Measurements from ENCODE around the gene TMEM119.

The TMEM119 gene

GRCh38 chr12:108615918-108616317, 18.0 kb upstream of the TMEM119 start:
- no peak for DNase-seq

DNA sequence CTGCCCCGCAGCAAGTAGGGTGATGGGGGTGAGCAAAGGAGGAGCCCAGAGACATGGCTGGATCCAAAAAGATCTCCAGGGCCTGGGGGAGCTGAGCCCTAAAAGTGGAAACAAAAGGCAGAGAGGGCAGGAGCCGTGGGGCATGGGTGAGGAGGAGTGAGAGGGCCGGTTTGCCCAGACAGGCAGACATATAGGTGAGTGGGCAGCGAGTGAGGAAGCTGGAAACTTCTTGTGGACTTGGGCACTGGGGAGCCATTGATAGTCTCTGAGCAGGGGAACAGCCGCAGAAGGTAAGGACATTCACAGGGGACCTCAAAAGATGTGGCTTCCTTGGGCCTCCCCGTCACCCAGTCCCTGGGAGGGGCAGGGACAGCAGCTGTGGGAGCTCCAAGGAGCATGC, 16.8 kb upstream of the TMEM119 start:
- no peak for DNase-seq

DNA sequence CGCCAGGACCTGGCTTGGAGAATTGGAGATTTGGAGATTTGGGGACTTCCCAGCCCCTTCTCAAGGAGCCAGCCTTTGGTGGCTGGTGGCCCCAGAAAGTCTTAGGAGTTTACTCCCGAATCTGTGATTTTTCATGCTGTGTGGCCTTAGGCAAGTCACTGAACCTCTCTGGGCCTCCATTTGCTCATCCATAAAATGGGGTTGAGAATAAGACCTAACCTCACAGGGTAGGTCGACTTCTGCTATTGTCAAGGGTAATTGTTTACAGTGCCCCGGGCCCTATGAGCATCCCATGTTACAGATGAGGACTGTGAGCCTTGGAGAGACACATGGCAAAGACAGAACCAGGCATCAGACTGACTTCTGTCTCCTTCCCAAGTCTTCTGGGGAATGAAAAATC, 16.2 kb upstream of the TMEM119 start:
- DNase-seq, result no peak

DNA sequence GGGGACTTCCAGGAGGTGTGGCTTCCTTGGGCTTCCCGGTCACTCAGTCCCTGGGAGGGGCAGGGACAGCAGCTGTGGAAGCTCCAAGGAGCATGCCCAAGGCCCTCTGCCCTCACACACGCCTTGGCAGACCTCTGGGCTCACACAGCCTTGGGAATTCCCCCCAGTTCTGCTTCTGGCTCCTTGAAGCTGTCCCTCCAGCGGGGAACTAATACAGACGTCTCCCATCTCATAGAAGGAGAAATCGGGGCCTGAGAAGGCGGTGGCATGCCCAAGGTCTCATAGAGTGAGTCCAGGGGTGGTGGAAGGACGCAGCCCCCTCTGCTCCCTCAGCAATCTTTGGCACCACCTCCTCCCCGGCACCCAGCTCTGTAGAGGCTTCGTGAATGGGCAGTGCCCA, 15.7 kb upstream of the TMEM119 start:
- no peak for DNase-seq

- no peak for DNase-seq
These were observed 15.0 kb upstream of the TMEM119 start for GRCh38 chr12:108612788-108613282.

- no peak for DNase-seq
These were observed 14.1 kb upstream of the TMEM119 start for GRCh38 chr12:108611884-108612415.

GRCh38 chr12:108610856-108611605, 13.1 kb upstream of the TMEM119 start:
- DNase-seq, result no peak

- no peak for DNase-seq
These were observed 12.5 kb upstream of the TMEM119 start for GRCh38 chr12:108610336-108610815.

DNA sequence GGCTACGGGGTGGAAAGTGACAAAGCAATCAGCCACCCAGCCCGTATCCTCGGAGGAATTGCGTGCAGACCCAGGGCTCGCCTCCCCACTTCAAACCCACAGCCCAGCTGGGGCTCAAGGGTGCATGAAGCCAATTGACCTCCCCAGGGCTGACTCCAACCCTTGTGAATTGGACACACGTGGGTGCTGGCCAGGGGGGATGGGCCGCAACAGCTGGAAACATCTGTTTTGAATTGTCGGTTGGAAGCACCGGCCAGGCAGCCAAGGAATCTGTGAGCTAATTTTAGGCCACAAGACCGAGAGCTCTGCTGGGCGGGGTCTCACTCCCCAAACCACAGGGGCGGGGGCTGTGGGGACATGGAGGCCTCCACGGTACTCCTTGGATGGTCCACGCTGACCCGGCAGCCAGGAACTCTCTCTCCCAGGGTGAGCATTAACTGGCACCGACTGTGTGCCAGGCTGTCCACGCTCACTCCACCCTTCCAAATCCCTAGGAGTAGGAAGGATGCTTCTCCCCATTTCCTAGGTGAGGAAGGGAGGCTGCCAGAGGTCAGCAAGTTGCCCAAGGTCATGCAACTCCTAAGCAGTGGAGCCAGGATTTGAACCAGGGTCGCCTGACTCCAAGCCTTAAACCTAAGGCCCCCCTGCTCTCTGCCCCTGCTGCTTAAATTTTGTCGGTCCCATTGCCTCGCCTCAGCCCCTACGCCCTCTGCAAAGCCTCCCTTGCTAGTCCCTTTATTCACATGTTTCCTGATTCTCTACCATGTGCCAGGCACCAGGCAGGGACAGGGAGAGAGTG, 11.9 kb upstream of the TMEM119 start:
- no peak for DNase-seq

- no peak for DNase-seq
These were observed 10.7 kb upstream of the TMEM119 start for GRCh38 chr12:108608616-108609015.

- DNase-seq, result no peak
These were observed 10.2 kb upstream of the TMEM119 start for GRCh38 chr12:108607981-108608600.

DNA sequence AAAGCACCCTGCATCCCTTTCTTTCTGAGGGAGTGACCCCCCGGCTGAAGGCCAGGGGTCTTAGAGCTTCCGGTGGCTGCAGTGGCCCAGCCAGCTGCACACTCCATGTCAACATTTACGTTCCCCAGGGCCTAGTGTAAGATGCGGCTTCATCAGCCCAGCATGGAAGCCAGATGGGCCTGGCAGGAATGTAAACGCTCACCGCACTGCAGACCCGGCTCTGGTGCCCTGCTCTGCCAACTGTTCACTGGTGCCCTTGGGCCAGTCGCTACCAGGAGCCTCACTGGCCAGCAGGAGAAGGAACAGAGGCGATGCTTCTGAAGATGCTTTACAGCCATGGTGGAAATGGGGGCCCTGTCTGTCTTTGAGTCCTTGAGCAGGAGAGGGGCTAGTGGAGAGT, 8.6 kb upstream of the TMEM119 start:
- DNase-seq, result no peak

DNA sequence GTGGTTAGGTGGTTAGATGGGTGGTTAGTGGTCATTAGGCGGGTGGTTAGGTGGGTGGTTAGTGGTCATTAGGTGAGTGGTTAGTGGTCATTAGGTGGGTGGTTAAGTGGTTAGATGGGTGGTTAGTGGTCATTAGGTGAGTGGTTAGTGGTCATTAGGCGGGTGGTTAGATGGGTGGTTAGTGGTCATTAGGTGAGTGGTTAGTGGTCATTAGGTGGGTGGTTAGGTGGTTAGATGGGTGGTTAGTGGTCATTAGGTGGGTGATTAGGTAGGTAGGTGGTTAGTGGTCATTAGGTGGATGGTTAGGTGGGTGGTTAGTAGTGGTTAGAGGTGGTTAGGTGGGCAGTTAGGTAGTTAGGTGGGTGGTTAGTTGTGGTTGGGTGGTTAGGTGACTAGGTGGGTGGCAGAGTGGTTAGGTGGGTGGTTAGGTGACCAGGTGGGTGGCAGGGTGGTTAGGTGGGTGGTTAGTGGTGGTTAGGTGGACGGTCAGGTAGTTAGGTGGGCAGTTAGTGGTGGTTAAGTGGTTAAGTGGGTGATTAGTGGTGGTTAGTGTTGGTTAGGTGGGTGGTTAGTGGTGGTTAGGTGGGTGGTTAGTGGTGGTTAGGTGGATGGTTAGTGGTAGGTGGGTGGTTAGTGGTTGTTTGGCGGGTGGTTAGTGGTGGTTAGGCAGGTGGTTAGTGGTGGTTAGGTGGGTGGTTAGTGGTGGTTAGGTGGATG, 8.0 kb upstream of the TMEM119 start:
- DNase-seq, result no peak

- DNase-seq, result no peak
These were observed 7.3 kb upstream of the TMEM119 start for GRCh38 chr12:108605000-108605689.

DNA sequence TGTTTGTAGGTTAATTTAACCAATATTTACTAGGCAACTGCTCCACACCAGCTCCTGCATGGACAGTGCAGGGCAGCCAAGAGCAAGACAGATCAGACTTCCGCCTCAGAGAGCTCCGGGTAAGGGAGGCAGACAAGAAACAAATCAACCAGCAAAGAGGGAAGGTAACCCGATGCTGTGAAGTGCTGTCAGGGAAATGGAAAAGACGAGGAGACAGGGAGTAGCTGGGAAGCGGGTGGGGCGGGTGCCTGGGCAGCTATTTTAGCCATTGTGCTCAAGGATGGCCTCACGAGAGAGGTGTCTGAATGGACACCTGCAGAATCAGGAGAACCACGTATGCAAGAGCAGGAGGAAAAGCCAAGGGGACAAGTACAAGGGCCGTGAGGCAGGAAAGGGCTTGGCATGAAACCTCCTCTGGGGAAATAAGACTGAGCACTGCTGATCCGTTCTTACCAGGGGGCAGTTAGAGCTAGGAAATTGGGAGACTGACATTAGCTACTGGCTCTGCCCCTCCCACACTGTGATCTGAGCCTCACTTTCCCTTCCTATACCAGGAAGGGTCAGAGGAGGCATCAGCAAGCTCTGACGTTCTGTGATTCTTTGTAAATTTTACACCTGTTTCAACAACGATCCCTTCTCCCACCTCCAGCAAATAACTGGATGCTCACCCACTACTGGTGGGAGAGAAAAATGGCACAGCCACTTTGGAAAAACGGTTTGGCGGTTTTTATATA, 6.5 kb upstream of the TMEM119 start:
- no peak for DNase-seq

- no peak for DNase-seq
These were observed 5.9 kb upstream of the TMEM119 start for GRCh38 chr12:108603743-108604142.

GRCh38 chr12:108602976-108603704, 5.3 kb upstream of the TMEM119 start:
- no peak for DNase-seq

- DNase-seq, result no peak
These were observed 4.4 kb upstream of the TMEM119 start for GRCh38 chr12:108602209-108602705.

GRCh38 chr12:108600702-108601007, 2.8 kb upstream of the TMEM119 start:
- DNase-seq, result no peak

DNA sequence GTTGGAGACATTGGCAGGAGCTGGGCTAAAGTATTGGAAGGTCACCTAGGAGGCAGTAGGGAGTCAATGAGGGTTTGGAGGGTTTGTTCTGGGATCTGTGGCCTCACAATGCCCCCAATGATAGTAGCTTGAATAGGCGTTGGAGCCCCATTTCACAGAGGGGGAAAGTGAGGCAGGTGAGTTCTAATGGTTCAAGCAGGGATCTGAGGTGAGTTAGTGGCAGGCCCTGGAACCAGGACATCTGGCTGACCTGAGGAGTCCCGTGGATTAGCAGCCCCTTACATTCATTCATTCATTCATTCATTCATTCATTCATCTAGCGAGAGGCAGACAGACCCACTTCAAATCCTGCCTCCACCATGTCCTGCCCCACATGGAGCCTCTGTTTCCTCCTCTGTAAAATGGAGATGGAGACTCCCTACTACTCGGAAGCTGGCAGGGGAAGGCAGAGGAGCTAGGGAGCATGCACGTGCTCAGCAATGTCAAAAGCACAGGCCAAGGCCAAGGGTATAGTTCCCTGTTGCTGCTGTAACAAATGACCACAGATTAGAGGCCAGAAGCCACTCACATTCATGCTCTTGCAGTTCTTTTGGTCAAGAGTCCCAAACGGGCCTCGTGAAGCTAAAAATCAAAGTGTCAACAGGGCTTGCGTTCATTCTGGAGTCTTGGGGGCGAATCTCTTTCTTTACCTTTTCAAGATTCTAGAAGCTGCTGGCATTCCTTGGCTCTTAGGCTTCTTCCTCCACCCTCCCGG, 2.2 kb upstream of the TMEM119 start:
- no peak for DNase-seq

All from 8988T (cell line).